Fibroblast of the aortic adventitia (primary cell): ENCODE measurements around the gene TCEA3. TPM values are rescaled to one million over a fixed set of nuclear protein-coding genes. Genes with fewer than 3 reads are reported as not detected.

Source experiments
- DNase-seq: peaks from one replicate; pipeline ENCODE4 v3.0.0-alpha.2; 2010; ENCODE audit warnings: low read depth
- H3K4me3 ChIP-seq: 2 replicates; pipeline ENCODE4 v1.5.1; 2011; ENCODE audit warnings: low read depth, mild to moderate bottlenecking, control low read depth, low read length, moderate library complexity
- total RNA-seq: library from RNA; depleted of rRNA; stranded (reverse); fragments of >200 nt; gene quantifications from 2 replicates; pipeline ENCODE4 v1.2.3, GENCODE V29; 2012; ENCODE audit warnings: low replicate concordance
- TF ChIP-seq, protein P1 (sequence below): IDR thresholded peaks from 2 replicates; pipeline ENCODE4 v1.5.1; 2011; ENCODE audit warnings: mild to moderate bottlenecking, low read length, control low read depth, inconsistent platforms; ENCODE audit not compliant: insufficient read depth

Gene TCEA3
- total RNA-seq, 1 donor: 22.8 TPM

DNA sequence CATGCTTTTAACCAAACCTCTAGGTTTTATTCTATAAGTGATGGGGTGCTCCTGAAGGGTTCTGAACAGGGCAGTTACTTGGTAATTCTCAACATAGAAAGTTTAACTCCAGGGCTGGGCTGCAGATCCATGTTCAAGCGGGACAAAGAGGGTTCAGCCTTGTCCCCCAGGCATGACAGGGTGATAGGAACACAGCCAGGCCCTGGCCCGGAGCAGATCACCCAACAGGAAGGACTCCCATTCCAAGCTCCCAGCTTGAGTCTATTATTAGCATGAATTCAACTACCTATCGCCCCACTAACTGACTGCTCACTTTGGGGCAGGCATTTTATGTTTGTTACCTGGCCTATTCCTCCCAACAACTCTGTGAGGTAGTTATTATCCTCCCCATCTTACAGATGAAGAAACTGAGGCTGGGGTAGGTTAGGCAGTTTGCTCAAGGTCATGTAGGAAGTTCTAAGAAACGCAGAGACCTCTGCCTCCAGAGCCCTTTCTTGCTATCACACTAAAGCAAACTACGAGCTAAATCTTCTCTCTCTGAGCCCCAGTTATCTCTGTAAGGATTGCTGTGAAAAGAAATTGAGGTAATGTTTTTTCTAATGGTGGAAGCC is 44.9 kb upstream of the TCEA3 start:
- DNase-seq: no peak
- TF ChIP-seq, protein P1, sequence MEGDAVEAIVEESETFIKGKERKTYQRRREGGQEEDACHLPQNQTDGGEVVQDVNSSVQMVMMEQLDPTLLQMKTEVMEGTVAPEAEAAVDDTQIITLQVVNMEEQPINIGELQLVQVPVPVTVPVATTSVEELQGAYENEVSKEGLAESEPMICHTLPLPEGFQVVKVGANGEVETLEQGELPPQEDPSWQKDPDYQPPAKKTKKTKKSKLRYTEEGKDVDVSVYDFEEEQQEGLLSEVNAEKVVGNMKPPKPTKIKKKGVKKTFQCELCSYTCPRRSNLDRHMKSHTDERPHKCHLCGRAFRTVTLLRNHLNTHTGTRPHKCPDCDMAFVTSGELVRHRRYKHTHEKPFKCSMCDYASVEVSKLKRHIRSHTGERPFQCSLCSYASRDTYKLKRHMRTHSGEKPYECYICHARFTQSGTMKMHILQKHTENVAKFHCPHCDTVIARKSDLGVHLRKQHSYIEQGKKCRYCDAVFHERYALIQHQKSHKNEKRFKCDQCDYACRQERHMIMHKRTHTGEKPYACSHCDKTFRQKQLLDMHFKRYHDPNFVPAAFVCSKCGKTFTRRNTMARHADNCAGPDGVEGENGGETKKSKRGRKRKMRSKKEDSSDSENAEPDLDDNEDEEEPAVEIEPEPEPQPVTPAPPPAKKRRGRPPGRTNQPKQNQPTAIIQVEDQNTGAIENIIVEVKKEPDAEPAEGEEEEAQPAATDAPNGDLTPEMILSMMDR: no peak
- no peak overlapping the region for H3K4me3 ChIP-seq

DNA sequence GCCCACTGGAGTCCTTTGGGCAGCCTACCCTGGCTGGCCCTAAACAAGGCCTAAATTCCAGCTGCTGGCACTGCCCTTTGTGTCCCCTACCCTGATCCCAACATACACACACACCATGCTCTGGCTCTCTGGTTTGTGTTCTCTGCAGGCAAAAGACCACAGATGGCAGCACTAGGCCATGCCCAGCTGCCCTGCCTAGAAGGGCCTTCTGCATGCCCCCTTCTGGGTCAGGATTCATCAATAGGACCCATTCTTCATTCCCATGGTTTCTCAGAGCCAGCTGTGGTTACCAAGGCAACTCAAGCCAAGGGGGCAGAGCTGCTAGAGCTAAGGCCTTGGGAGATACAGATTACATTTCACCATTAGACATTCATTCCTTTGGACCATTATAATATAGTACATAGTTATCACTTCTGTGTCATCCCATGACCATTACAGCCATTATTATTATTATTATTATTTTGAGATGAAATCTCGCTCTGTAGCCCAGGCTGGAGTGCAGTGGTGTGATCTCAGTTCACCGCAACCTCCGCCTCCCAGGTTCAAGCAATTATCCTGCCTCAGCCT is 42.0 kb upstream of the TCEA3 start:
- H3K4me3 ChIP-seq: no peak overlapping the region
- TF ChIP-seq, protein P1: no peak
- no peak for DNase-seq

DNA sequence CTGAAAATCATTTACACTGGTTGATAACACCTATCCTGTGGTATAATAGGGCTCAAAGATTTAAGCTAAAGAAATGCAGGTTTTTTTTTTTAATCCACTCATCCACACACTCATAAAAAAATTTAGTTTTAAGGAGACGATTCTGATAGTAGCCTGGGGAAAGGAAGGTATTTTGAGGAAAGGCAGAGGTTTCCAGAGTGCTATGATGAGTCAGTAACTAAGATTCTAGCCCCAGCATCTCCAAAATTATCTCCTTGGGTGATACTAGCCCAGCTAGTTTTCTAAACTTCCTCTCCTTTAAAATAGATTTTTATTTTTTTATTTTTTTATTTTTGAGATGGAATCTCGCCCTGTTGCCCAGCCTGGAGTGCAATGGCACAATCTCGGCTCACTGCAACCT is 38.7 kb upstream of the TCEA3 start:
- TF ChIP-seq, protein P1: no peak
- peak; percentile 29 for DNase-seq
- H3K4me3 ChIP-seq: no peak overlapping the region

DNA sequence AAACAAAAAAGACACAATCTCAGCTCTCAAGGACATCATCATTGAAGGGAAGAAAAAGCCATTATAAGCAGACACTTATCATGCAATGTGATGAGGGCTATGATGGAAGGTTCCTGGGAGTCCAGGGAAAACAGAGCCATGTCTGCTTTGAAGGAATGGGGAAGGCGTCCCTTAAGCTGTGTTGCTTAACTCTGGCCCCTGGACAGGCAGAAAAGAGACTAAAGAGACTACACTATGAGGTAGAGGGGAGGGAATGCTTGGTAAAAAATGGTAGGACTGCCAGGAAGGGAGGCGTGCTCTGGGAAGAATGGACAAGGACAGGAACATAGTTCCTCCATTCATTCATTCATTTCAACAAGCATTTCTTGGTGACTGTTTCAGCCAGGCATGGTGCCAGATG is 38.2 kb upstream of the TCEA3 start:
- no peak overlapping the region for H3K4me3 ChIP-seq
- TF ChIP-seq, protein P1: no peak
- DNase-seq: no peak

DNA sequence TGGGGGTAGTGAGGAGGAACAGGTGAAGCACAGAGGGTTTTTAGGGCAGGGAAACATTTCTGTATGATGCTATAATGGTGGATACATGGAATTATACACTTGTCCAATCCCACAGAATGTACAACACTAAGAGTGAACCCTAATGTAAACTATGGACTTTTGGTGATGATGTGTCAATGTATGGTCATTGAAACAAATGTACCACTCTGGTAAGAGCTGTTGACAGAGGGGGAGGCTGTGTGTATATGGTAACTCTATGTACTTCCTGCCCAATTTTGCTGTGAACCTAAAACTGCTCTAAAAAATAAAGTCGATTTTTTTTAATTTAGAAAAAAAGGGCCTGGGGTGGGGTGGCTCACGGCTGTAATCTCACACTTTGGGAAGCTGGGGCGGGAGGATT is 36.5 kb upstream of the TCEA3 start:
- no peak overlapping the region for H3K4me3 ChIP-seq
- no peak for DNase-seq
- TF ChIP-seq, protein P1: no peak

DNA sequence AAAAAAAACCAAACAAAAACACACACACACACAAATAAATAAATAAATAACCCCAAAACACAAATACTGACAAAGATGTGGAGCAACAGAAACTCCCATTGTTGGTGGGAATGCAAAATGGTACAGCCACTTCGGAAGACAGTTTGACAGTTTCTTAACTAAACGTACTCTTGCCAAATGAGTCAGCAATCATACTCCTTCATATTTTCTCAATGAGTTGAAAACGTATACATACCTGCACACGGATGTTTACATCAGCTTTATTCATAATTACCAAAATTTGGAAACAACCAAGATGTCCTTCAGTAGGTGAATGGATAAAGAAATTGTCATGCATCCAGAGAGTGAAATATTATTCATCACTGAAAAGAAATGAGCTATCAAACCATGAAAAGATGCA is 36.0 kb upstream of the TCEA3 start:
- DNase-seq: no peak
- no peak overlapping the region for H3K4me3 ChIP-seq

More for the DNA sequence above, 36.0 kb upstream of the TCEA3 start:
- TF ChIP-seq, protein P1: no peak
